ENCODE results near the gene SRRM4.

The SRRM4 gene

DNA sequence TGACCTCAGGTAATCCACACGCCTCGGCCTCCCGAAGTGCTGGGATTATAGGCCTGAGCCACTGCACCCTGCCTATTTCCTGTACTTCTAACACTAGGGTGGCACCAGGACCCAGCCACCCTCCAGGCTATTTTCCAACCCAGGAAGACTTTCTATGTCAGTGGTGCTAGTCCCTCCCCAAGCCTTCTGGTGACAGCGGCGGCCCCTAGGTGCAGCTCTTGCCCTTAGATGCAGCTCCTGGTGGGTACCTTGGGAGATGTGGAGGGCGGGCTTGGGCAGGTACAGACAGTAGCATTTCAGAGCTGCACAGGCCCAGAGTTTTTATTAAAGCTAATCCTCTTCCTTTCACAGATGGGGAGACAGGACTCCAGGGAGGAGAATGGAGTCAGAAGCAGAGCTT, 62.8 kb downstream of the SRRM4 start:
- no peak for TF ChIP-seq CTCF (IDR thresholded peaks at IDR 0.05; ENCODE audit: control insufficient read depth, extremely low read depth, insufficient read depth)
- DNase-seq (ENCODE audit: low read depth), result no peak
- H3K4me3 ChIP-seq (ENCODE audit: low read depth, low read length), result no peak overlapping the region

DNA sequence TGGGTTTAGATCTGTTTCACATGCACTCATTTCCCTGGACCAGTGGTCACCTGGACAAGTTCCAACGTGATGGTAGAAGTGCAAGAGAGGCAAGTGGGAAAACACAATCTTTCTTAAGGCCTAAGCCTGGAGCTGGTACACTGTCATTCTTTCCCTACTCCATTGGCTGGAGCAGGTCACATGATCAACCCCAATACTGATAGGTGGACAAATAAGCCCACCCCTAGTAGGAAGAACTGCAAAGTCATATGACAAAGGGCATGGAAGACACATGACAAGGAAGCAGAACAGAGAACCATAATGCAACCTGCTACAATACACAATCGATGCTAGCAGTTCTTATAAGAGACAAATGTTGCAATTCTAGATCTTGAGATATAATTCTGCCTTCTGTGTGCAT, 66.3 kb downstream of the SRRM4 start:
- no peak for DNase-seq (ENCODE audit: low read depth)

GRCh38 chr12:119050663-119051062, 69.3 kb downstream of the SRRM4 start:
- H3K4me3 ChIP-seq (ENCODE audit: low read depth, low read length), result no peak overlapping the region
- DNase-seq (ENCODE audit: low read depth), result no peak
- no peak for TF ChIP-seq CTCF (IDR thresholded peaks at IDR 0.05; ENCODE audit: control insufficient read depth, extremely low read depth, insufficient read depth)

More for the DNA sequence above, 66.3 kb downstream of the SRRM4 start:
- no peak overlapping the region for H3K4me3 ChIP-seq (ENCODE audit: low read depth, low read length)
- no peak for TF ChIP-seq CTCF (IDR thresholded peaks at IDR 0.05; ENCODE audit: control insufficient read depth, extremely low read depth, insufficient read depth)

- no peak for DNase-seq (ENCODE audit: low read depth)
Measured at GRCh38 chr12:119051474-119051873, 70.1 kb downstream of the SRRM4 start.

GRCh38 chr12:119052001-119052400, 70.7 kb downstream of the SRRM4 start:
- no peak for TF ChIP-seq CTCF (IDR thresholded peaks at IDR 0.05; ENCODE audit: control insufficient read depth, extremely low read depth, insufficient read depth)
- no peak for DNase-seq (ENCODE audit: low read depth)
- H3K4me3 ChIP-seq (ENCODE audit: low read depth, low read length), result no peak overlapping the region

More at GRCh38 chr12:119051474-119051873, 70.1 kb downstream of the SRRM4 start:
- no peak overlapping the region for H3K4me3 ChIP-seq (ENCODE audit: low read depth, low read length)
- no peak for TF ChIP-seq CTCF (IDR thresholded peaks at IDR 0.05; ENCODE audit: control insufficient read depth, extremely low read depth, insufficient read depth)

- H3K4me3 ChIP-seq (ENCODE audit: low read depth, low read length), result no peak overlapping the region
- DNase-seq (ENCODE audit: low read depth), result no peak
- no peak for TF ChIP-seq CTCF (IDR thresholded peaks at IDR 0.05; ENCODE audit: control insufficient read depth, extremely low read depth, insufficient read depth)
Measured at GRCh38 chr12:119055977-119056376, 74.6 kb downstream of the SRRM4 start.
